Stimulated activated CD8-positive, alpha-beta memory T cell treated with anti-CD3 and anti-CD28 coated beads, Interleukin-7, amount 100 ng/mL, for 48 hours (primary cell): ENCODE data around the gene AKT1S1.

Source experiments
- DNase-seq, 2 donors: peaks; one replicate each; pipeline ENCODE4 v3.0.0-alpha.2; 2020; ENCODE audit warnings: low read depth in 1 of 2; ENCODE audit errors: extremely low read depth in 1 of 2

Gene AKT1S1

GRCh38 chr19:49871349-49871985, 5.7 kb downstream of the AKT1S1 start:
- no peak for DNase-seq

DNA sequence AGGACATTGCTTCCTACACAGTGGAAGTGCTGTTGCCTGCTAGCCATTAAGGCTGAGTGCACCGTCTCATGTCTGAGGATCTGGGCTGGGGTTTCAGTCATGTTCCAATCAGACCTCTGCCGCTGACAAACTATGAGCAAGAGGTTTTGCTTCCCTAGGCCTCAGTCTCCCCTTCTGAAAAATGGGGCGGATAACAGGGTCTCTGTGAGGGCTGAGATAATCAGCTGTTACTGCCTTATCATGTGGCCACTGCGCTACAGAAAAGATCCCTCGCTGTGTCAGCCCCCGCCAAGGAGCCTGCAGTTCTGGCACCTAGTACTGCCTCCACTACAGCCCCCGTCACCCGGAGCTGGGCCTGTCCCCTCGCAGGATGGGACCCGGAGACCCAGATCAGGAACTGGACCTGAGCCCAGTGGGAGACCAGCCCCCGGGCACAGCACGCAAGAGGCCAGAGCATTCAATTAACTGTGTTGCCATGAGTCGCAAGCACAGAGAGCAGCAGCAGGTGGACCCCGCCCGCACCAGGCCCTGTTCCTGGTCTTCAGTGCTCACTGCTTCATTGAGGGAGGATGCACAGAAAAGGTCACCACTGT, 6.8 kb downstream of the AKT1S1 start:
- DNase-seq = no peak

DNA sequence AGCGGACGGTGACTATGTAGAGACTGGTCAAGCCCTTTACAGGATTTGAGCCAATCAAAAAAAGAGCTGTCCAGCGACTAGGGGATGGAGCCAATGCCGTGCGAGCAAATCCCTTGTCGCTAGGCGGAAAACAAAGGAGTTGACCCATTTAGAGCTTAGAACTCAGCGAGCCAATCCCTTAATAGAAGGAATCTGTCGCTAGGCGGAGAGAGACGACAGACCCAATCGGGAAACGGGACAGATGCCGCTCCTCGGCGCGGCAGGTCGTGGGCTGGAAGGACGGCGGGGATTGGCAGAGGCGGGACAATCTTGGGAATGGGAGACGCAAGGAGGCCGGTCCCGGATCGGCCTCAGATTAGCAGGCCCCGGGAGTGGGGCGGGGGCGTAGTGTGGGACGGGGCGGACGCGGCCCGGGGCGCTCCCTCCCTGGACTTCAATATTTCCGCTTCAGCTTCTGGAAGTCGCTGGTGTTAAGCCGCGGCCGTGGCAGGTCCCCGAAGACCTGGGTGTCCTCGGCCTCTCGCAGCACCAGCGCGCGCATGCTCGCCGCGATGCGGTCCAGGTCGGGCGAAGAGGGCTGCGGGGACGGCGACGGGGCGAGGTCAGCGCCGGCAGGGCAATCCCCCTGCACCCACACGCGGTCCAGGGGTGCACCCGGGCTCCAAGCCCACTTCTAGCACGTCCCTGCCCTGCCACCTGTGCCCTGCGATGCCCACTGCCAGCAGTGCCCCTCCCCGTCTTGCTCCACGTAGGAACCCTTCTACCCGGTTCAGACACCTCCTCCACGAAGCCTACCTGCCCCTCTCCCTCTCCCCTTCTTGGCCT, 7.5 kb downstream of the AKT1S1 start:
- peak; percentile 73 to 87 for DNase-seq

DNA sequence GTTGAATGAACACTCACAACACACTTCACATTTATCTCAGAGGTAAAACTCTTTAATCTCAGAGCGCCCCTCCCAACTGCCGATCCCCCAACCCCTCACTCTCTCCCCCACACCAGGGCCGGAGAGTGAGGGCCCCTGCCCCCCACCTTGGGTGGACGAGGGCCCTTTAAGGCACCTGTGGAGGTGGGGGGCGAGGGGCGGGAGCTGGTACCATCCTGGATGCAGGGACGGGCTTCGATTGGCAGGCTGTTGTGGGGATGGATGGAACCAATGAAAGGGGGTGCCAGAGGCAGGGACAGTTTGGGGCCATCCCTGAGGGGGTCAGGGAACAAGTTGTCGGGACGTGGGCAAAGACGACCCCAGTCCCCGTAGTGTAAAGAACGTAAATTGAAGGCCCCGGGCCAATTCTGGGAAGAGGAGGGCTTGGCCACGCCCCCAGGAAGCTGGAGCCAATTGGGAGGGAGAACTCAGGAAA, 8.1 kb downstream of the AKT1S1 start:
- no peak for DNase-seq

DNA sequence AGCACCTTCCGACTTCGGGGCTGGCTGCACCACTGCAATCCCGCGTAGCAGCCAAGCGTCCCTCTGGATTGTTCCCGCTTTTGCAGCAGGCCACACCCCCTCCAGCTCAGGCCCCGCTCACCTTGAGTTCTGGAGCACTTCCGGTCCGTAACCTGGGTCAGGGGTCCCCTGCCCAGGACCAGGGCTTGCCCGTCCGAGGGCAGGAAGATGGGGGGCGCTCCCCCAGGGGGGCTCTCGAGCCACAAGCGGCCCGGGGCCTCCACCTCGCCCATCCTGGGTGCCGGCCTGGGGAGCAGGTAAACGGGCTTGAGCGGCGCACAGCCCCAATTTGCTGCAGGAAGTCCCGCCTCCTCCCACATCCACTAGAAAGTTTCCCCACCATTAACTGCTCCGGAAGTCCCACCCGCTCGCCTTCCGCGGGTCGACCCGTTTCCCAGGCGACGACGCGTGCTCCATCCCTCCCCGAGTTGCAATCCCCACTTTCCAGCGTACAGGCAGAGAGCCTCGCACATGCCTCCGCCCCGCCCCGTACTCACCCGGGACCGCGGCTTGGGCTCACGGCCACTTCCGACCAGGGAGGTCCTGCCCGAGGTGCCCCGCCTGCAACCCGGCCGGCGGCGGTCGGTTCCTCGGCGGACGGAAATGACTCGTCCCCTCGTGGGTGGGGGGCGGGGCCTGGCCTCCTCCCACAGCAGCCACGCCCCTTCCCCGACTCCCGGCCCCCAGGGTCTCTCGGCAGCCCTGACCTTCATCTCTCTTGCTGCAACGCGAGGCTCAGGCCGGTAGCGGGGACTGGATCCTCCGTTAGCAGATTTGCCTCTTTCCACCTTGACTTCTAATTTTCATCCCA, 10.0 kb downstream of the AKT1S1 start, which contains the start of gene PNKP:
TSS of gene PNKP (minus strand) at position 644 of the 850 bp plus-strand sequence. CDS start at position 272, 372 bp downstream.
- DNase-seq = peak; percentile 84 to 89

GRCh38 chr19:49864890-49865289, 12.3 kb downstream of the AKT1S1 start:
- no peak for DNase-seq

- no peak for DNase-seq
Observed at GRCh38 chr19:49863935-49864320, 13.2 kb downstream of the AKT1S1 start.

- no peak for DNase-seq
Observed at GRCh38 chr19:49863254-49863934, 13.8 kb downstream of the AKT1S1 start.

GRCh38 chr19:49862391-49863253, 14.5 kb downstream of the AKT1S1 start:
- DNase-seq = no peak

GRCh38 chr19:49861541-49862378, 15.4 kb downstream of the AKT1S1 start:
- DNase-seq = no peak

DNA sequence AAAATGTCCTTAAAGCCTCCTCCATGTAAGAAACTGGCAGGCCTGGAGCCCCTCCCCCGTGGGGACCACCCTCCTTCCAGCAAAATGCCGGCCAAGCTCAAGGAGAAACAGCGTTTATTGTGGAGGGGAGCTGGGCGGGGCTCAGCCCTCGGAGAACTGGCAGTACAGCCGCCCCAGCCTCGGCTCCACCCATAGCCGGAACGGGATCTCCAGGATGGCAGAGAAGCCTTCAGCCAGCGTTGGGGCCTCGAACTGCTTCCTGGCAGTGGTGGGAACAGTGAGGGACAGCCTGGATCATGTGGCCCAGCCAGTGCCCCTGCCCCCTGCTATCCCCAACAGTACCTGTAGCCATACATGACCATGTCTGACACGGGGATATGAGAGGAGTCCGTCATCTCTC, 16.0 kb downstream of the AKT1S1 start:
- no peak for DNase-seq

- DNase-seq = no peak
Observed at GRCh38 chr19:49860336-49861102, 16.6 kb downstream of the AKT1S1 start.

- no peak for DNase-seq
Observed at GRCh38 chr19:49859682-49860335, 17.3 kb downstream of the AKT1S1 start.

DNA sequence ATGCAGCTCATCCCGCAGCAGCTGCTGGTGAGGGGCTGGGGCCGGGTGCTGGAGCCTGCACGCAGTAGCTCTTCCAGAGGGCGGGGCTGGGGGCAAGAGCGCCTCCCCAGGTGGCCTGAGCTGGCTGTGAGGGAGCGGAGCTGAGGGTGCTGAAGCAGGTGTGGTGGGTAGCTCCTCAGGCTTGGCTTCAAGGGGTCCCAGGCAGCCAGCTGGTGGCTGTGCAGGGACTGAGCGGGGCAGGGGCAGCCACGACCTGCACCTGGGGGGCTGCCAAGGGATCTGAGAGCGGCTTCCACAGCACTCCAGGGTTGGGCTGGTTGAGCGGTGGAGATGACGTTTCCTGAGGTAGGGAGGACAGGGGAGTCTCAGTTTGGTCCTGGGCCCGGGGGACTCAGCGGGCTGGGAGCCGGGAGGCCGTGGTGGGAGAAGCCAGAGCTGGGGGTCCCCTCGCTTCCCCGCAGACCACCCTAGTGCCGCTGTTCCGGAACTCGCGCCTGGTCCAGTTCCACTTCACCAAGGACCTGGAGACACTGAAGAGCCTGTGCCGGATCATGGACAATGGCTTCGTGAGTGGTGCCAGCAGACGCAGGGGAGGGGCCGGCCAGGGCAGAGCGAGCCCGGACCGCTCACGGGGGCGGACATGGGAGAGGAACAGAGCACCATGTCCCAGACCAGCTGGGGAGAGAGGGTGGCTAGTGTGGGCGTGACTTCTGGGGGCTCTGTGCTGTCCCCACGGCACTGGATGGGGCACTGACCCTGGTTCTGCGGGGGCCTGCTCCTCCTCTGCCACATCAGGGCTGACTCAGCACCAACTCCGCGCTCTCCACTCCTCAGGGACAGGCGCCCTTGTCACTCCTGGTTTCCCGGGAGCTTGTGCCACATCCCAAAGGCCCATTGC, 18.8 kb downstream of the AKT1S1 start:
- DNase-seq = no peak

GRCh38 chr19:49857838-49858087, 19.4 kb downstream of the AKT1S1 start:
- no peak for DNase-seq

DNA sequence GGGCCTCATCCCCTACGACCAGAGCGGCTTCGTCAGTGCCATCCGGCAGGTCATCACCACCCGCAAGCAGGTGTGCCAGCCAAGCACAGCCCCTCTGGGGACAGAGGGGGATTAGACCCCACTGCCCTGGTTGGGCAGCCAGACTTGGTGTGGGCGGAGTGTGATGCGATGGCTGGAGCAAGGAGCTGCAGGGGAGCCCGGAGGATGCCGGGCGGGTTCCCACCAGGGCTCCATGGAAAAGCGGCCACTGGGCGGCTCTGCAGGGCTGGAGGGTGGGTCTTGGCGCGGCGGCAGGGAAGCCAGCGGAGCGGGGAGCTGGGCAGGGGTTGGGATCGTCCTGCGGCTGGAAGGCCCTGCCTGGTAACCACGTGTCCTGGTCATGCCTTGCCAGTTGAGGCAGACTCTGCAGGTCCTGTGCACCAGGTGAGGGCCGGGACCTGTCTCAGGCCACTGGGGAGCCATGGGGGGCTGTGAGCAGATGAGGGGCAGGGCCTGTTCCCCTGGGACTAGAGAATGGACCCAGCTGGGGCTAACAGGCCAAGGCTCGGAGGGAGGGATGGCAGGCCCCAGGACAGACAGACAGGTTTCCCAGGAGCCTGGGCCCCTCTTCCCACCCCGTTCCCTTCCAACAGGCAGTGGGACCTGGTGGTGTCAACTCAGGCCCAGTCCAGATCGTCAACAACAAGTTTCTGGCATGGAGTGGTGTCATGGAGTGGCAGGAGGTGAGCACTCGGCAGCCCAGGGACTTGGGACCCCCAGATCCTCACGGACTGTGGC, 19.9 kb downstream of the AKT1S1 start:
- DNase-seq = no peak
